WERI-Rb-1 (cell line): Measurements from ENCODE around the gene USP17L26.
A peak's percentile ranks its signal among the peaks of the same experiment; 100 is the strongest.
"Not testable (repeated sequence)": the region's sequence is repeated elsewhere in the genome, so short reads cannot be mapped to it uniquely, and the experiment has no call there.

Experiments
- DNase-seq: peaks from one replicate; pipeline ENCODE4 v3.0.0-alpha.2; 2020
- H3K27ac ChIP-seq: fragments of 250-450 bp; sonication (Bioruptor Pico); 2 replicates; pipeline ENCODE4 v1.5.1; 2020; ENCODE audit warnings: mild to moderate bottlenecking, moderate library complexity
- H3K27me3 ChIP-seq: fragments of 250-450 bp; sonication (Bioruptor Pico); 2 replicates; pipeline ENCODE4 v1.5.1; 2021; ENCODE audit warnings: mild to moderate bottlenecking, low read depth, moderate library complexity; ENCODE audit not compliant: insufficient read depth, severe bottlenecking
- H3K36me3 ChIP-seq: fragments of 250-450 bp; sonication (Bioruptor Pico); 2 replicates; pipeline ENCODE4 v1.5.1; 2020; ENCODE audit warnings: mild to moderate bottlenecking, moderate library complexity
- H3K4me3 ChIP-seq: 2 replicates; pipeline ENCODE4 v1.5.1; 2011; ENCODE audit warnings: low read depth, mild to moderate bottlenecking, control low read depth, low read length
- H3K9me3 ChIP-seq: fragments of 250-450 bp; sonication (Bioruptor Pico); 2 replicates; pipeline ENCODE4 v1.5.1; 2021; ENCODE audit warnings: mild to moderate bottlenecking, moderate library complexity; ENCODE audit not compliant: severe bottlenecking

Gene USP17L26

GRCh38 chr4:9334358-9334757 lies at the start of gene USP17L26:
Gene USP17L26, plus strand, starts transcription at chr4:9334658. Its CDS starts 0 bp downstream, at chr4:9334658.
- H3K36me3 ChIP-seq, H3K9me3 ChIP-seq, DNase-seq, H3K4me3 ChIP-seq, H3K27ac ChIP-seq, H3K27me3 ChIP-seq: not testable (repeated sequence)

- not testable (repeated sequence) for DNase-seq, H3K4me3 ChIP-seq, H3K36me3 ChIP-seq
Measured at GRCh38 chr4:9324191-9324590, 10.3 kb upstream of the USP17L26 start.

GRCh38 chr4:9324865-9325264 lies 9.6 kb upstream of the USP17L26 start, which contains the start of gene USP17L24:
Gene USP17L24, plus strand, starts transcription at chr4:9325165. Its CDS starts 0 bp downstream, at chr4:9325165.
- H3K4me3 ChIP-seq, H3K27me3 ChIP-seq, H3K36me3 ChIP-seq, H3K27ac ChIP-seq, H3K9me3 ChIP-seq, DNase-seq: not testable (repeated sequence)

More at GRCh38 chr4:9324191-9324590, 10.3 kb upstream of the USP17L26 start:
- not testable (repeated sequence) for H3K9me3 ChIP-seq, H3K27ac ChIP-seq, H3K27me3 ChIP-seq

GRCh38 chr4:9329611-9330010 lies 4.8 kb upstream of the USP17L26 start, which contains the start of gene USP17L25:
Gene USP17L25, plus strand, starts transcription at chr4:9329911. Its CDS starts 0 bp downstream, at chr4:9329911.
- not testable (repeated sequence) for H3K27ac ChIP-seq, H3K36me3 ChIP-seq, H3K4me3 ChIP-seq, H3K9me3 ChIP-seq, DNase-seq, H3K27me3 ChIP-seq

- H3K27me3 ChIP-seq, result not testable (repeated sequence)
Measured at GRCh38 chr4:9339103-9339502, 4.6 kb downstream of the USP17L26 start, which contains the start of gene USP17L5. Gene USP17L5, plus strand, starts transcription at chr4:9339403. Its CDS starts 0 bp downstream, at chr4:9339403.

GRCh38 chr4:9343848-9344247 lies 9.4 kb downstream of the USP17L26 start, which contains the start of gene USP17L27:
Gene USP17L27, plus strand, starts transcription at chr4:9344148. Its CDS starts 0 bp downstream, at chr4:9344148.
- H3K27me3 ChIP-seq, H3K4me3 ChIP-seq, H3K27ac ChIP-seq, H3K36me3 ChIP-seq, DNase-seq, H3K9me3 ChIP-seq: not testable (repeated sequence)

More at GRCh38 chr4:9339103-9339502, 4.6 kb downstream of the USP17L26 start, which contains the start of gene USP17L5:
- not testable (repeated sequence) for H3K27ac ChIP-seq, H3K36me3 ChIP-seq, H3K4me3 ChIP-seq, H3K9me3 ChIP-seq, DNase-seq

- not testable (repeated sequence) for H3K27ac ChIP-seq, H3K36me3 ChIP-seq, H3K27me3 ChIP-seq, DNase-seq, H3K9me3 ChIP-seq, H3K4me3 ChIP-seq
Measured at GRCh38 chr4:9348593-9348992, 14.1 kb downstream of the USP17L26 start, which contains the start of gene USP17L28. Gene USP17L28, plus strand, starts transcription at chr4:9348893. Its CDS starts 0 bp downstream, at chr4:9348893.

GRCh38 chr4:9350866-9351265 lies 16.4 kb downstream of the USP17L26 start:
- not testable (repeated sequence) for H3K36me3 ChIP-seq, H3K27ac ChIP-seq, H3K4me3 ChIP-seq, H3K27me3 ChIP-seq, H3K9me3 ChIP-seq
- peak; percentile 27 for DNase-seq

- H3K27me3 ChIP-seq, H3K4me3 ChIP-seq, H3K9me3 ChIP-seq, H3K36me3 ChIP-seq, DNase-seq, H3K27ac ChIP-seq: not testable (repeated sequence)
Measured at GRCh38 chr4:9353338-9353737, 18.9 kb downstream of the USP17L26 start, which contains the start of gene USP17L29. Gene USP17L29, plus strand, starts transcription at chr4:9353638. Its CDS starts 0 bp downstream, at chr4:9353638.

GRCh38 chr4:9362829-9363228 lies 28.4 kb downstream of the USP17L26 start, which contains the start of gene USP17L30:
Gene USP17L30, plus strand, starts transcription at chr4:9363129. Its CDS starts 0 bp downstream, at chr4:9363129.
- not testable (repeated sequence) for H3K9me3 ChIP-seq, H3K27me3 ChIP-seq, DNase-seq, H3K36me3 ChIP-seq, H3K4me3 ChIP-seq, H3K27ac ChIP-seq

- H3K27me3 ChIP-seq, H3K36me3 ChIP-seq, H3K4me3 ChIP-seq, DNase-seq, H3K27ac ChIP-seq, H3K9me3 ChIP-seq: not testable (repeated sequence)
Measured at GRCh38 chr4:9379881-9380280, 45.4 kb downstream of the USP17L26 start.

- H3K27ac ChIP-seq, H3K4me3 ChIP-seq, H3K27me3 ChIP-seq, H3K36me3 ChIP-seq, H3K9me3 ChIP-seq: not testable (repeated sequence)
- DNase-seq, result peak; percentile 61
Measured at GRCh38 chr4:9381012-9381534, 46.6 kb downstream of the USP17L26 start.
